GM12872 (cell line): ENCODE data around the gene COASY.

Experiments
- TF ChIP-seq, protein P1 (sequence below): IDR thresholded peaks from 3 replicates; pipeline ENCODE4 v1.5.1; 2011; ENCODE audit warnings: low read depth, mild to moderate bottlenecking, low read length, moderate library complexity; ENCODE audit not compliant: insufficient read depth

COASY gene

DNA sequence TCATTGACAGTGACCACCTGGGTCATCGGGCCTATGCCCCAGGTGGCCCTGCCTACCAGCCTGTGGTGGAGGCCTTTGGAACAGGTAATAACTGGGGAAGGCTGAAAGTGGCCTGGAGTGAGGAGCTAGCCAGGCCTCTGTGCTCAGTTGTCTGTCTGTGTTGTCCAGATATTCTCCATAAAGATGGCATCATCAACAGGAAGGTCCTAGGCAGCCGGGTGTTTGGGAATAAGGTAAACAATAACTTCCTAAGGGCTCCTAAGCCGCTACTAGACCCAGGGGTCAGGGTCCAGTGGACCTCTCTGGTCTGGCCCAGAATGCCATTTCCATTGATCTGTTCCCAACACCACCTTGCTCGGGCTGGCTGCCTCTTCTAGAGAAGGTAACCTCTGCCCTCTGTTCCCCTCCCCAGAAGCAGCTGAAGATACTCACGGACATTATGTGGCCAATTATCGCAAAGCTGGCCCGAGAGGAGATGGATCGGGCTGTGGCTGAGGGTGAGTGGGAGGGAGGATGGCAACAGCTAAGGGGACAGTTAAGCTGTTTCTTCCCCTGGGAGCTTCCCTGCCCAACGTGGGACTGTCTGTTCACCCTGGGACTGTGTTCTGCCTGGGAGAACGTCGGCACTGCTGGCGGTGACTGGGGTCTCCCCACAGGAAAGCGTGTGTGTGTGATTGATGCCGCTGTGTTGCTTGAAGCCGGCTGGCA, 3.0 kb downstream of the COASY start:
- TF ChIP-seq, protein P1, sequence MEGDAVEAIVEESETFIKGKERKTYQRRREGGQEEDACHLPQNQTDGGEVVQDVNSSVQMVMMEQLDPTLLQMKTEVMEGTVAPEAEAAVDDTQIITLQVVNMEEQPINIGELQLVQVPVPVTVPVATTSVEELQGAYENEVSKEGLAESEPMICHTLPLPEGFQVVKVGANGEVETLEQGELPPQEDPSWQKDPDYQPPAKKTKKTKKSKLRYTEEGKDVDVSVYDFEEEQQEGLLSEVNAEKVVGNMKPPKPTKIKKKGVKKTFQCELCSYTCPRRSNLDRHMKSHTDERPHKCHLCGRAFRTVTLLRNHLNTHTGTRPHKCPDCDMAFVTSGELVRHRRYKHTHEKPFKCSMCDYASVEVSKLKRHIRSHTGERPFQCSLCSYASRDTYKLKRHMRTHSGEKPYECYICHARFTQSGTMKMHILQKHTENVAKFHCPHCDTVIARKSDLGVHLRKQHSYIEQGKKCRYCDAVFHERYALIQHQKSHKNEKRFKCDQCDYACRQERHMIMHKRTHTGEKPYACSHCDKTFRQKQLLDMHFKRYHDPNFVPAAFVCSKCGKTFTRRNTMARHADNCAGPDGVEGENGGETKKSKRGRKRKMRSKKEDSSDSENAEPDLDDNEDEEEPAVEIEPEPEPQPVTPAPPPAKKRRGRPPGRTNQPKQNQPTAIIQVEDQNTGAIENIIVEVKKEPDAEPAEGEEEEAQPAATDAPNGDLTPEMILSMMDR: no peak

DNA sequence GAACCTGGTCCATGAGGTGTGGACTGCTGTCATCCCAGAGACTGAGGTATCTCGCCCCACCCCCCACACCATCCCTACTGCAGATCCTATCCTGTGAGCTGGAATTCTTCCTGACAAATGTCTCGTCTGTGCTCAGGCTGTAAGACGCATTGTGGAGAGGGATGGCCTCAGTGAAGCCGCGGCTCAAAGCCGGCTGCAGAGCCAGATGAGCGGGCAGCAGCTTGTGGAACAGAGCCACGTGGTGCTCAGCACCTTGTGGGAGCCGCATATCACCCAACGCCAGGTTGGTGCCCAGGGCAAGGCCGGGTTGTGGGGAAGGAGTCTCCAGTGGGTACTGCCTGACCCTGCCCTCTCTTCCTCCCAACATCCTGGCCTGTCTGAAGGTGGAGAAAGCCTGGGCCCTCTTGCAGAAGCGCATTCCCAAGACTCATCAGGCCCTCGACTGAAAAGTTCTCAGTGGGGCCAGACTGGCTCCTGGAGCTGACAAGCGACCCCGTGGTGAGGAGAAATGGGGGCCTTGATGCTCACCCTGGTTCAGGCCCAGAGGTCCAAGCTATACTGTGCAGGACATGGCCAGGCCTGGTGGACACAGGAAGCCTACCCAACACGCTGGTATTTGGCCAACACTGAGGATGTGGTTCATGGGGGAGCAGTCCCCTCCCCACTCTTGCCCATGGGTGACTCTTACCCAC, 3.7 kb downstream of the COASY start:
- TF ChIP-seq, protein P1: no peak

DNA sequence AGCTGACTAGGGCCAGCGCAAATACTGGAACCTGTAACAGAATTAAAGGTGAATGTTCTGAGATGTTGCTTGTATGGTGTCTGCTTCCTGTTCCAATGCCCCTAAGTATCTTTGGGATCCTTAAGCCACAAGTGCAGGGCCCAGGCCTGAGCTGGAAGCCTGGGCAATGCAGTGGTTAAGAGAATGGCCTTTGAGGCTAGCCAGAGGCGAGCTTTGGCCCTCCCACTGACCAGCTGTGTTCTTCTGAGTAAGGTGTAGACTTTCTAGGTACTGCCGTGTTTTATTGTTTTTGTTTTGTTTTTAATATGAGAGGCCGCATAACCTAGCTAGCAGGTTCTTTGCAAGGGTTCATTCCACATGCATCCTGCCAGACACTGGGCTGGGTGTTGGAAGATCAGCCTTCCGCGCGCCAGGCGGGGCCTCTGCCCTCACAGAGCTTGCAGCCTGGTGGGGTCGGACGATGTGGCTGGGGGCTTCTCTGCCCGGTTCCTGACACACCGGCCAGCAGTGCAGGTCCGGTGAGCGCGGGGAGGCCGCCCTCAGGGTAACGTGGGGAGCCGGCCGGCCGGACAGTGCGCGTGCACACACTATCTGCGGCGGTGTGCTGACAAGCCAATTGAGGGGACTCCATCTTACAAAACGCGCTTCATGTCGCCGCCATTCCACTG, 4.4 kb downstream of the COASY start:
- TF ChIP-seq, protein P1: no peak

DNA sequence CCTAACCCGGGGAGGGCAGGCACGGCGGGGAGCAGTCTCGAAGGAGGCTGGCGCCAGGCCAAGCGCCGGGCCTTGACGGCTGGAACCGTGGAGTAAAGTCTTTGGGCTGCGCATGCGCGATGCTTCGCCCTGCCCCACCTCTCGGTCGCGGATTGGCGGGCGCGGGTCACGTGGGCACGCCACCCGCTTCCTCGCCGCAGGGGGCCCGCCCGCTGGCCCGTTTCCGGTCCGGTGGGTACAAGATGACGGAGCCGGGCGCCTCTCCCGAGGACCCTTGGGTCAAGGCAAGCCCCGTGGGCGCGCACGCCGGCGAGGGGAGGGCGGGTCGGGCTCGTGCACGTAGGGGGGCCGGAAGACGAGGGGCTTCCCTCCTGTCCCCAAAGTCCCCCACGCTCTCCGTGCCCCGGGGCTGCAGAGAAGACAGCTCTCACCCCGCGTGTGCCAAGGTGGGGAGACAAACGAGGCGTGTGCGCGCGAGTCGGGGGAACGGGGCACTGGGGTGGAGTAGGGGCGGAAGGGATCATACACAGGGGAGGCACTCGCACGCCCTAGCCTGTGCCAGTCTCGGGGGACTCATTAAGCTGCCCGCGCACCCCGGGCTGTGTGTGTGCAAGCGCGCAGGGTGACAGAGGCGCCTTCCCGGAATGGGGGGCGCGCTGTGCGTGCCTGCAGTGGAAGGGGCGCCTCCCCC, 5.1 kb downstream of the COASY start, which contains the start of gene MLX:
Gene MLX (plus strand): TSS at position 218 of the 691 bp plus-strand sequence. CDS start 25 bp downstream, at position 243.
- TF ChIP-seq, protein P1: no peak

DNA sequence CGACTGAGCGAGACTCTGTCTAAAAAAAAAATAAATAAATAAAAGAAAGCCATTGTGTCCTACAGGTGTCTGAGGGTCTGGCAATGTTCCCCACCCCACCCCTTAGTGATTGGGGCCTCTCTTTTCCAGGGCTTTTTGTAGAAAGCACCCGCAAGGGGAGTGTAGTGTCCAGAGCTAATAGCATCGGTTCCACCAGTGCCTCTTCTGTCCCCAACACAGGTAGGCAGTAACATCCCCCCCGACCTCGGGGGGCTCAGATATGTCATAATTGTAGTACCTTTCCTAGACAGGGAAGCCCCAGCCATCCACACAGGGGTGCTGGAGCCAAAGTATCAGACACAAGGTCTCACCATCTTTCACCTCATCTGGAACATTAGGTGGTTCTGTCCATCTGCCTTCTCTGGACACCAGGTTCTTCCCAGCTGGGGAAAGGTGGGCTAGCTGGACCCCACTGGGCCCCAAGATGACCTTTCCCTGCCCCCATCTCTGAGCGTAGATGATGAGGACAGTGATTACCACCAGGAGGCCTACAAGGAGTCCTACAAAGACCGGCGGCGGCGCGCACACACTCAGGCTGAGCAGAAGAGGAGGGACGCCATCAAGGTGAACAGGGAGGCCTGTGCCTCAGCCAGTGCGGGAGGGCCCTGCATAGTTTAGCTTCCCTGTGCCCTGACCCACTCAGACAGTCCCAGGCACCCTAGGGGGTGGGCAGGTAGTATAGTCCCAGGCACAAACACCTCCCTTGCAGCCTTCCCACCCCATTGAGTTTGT, 6.6 kb downstream of the COASY start:
- TF ChIP-seq, protein P1: no peak

DNA sequence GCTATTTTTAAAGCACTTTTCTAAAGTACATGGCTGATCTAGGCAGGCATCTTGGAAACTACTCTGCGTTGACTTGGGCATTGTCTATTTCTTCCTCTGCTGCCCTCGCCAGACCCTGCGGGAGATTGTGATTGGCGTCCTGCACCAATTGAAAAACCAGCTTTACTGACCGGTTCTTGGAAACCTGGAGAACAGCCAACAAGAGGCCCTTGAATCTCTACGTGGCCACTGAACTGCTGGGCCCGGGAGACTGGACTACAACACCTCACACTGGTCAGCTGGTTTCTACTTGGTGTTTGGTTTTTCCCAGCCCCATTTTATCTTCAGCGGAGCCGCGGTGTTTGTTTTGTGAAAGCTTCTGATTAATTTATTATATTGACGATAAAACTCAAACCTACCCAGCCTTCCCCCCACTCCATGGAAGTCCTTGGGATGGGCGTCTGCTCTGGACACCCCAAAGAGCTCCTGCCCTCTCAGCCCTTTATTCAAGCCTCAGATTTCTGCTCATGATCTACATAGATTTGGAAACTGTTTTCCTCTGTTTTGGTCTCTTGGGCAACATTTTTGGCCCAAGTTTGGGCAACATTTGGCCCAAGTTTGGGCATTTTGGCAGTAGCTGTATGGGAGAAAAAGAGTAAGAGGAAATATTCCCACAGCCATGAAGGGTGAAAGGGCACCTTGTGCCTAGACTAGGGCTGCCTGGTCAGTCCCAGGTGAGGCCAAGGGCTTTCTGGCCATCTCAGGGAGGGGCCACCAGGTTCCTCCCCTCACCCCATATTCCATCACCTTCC, 9.7 kb downstream of the COASY start:
- TF ChIP-seq, protein P1: no peak
